Measurements from ENCODE around the gene CARD14. TPM values are rescaled to one million over a fixed set of nuclear protein-coding genes. Genes with fewer than 3 reads are reported as not detected.

Gene CARD14
- total RNA-seq, 1 donor from 2014 or later = 1.7 TPM

GRCh38 chr17:80220736-80221215 is 50.9 kb downstream of the CARD14 start:
- Mint-ChIP-seq H3K27me3 (ENCODE audit: low read depth) (no peaks in the 10 kb centered on the region), H3K4me1 (peaks cover 25% of the 10 kb centered on the region), H3K36me3 (ENCODE audit: low read depth) (peaks cover 6% of the 10 kb centered on the region), H3K9me3 (no peaks in the 10 kb centered on the region), H3K27ac (ENCODE audit: unreplicated experiment) (no peak overlapping the region), H3K4me3 (peak overlapping the region; percentile 89)
- TF ChIP-seq, protein P1, sequence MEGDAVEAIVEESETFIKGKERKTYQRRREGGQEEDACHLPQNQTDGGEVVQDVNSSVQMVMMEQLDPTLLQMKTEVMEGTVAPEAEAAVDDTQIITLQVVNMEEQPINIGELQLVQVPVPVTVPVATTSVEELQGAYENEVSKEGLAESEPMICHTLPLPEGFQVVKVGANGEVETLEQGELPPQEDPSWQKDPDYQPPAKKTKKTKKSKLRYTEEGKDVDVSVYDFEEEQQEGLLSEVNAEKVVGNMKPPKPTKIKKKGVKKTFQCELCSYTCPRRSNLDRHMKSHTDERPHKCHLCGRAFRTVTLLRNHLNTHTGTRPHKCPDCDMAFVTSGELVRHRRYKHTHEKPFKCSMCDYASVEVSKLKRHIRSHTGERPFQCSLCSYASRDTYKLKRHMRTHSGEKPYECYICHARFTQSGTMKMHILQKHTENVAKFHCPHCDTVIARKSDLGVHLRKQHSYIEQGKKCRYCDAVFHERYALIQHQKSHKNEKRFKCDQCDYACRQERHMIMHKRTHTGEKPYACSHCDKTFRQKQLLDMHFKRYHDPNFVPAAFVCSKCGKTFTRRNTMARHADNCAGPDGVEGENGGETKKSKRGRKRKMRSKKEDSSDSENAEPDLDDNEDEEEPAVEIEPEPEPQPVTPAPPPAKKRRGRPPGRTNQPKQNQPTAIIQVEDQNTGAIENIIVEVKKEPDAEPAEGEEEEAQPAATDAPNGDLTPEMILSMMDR (conservative IDR thresholded peaks at IDR 0.05) = no peak
- no peak for DNase-seq (ENCODE audit: low read depth, low spot score)

DNA sequence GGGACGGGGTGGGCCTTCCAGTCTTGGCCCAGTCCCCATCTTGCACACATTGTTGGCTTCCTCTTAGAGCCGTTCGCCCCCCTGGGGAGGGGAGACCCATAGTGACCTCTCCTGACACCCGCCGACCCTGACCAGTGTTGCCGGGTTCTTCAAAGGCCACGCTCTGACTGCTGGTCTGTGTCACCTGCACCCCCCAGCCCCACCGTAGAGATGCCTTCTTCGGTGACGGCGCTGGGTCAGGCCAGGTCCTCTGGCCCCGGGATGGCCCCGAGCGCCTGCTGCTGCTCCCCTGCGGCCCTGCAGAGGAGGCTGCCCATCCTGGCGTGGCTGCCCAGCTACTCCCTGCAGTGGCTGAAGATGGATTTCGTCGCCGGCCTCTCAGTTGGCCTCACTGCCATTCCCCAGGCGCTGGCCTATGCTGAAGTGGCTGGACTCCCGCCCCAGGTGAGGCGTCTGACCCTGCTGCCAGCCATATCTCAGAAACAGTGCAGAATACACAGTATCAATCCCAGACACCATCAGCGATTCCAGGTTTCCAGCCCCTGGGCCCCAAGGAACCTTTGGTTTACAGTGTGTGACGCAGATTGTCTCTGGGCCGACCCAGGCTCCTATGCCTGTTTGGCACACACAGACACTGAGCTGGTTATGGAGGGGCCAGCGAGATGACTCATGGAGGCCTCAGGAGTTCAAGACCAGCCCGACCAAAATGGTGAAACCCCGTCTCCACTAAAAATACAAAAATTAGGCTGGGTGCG is 51.7 kb downstream of the CARD14 start:
- Mint-ChIP-seq H3K4me3 (peak overlapping the region; percentile 89), H3K27me3 (ENCODE audit: low read depth) (no peaks in the 10 kb centered on the region), H3K36me3 (ENCODE audit: low read depth) (peaks cover 6% of the 10 kb centered on the region), H3K9me3 (no peaks in the 10 kb centered on the region), H3K27ac (ENCODE audit: unreplicated experiment) (no peak overlapping the region), H3K4me1 (peaks cover 25% of the 10 kb centered on the region)
- no peak for DNase-seq (ENCODE audit: low read depth, low spot score)
- TF ChIP-seq, protein P1 (conservative IDR thresholded peaks at IDR 0.05) = no peak

- no peak overlapping the region for H3K27ac Mint-ChIP-seq (ENCODE audit: unreplicated experiment)
- no peak for DNase-seq (ENCODE audit: low read depth, low spot score)
- H3K27me3 Mint-ChIP-seq (ENCODE audit: low read depth) = no peaks in the 10 kb centered on the region
- H3K4me3 Mint-ChIP-seq = peak overlapping the region; percentile 75
- H3K36me3 Mint-ChIP-seq (ENCODE audit: low read depth) = peaks cover 7% of the 10 kb centered on the region
- H3K9me3 Mint-ChIP-seq = no peaks in the 10 kb centered on the region
- TF ChIP-seq, protein P1 (conservative IDR thresholded peaks at IDR 0.05) = no peak
- H3K4me1 Mint-ChIP-seq = peaks cover 27% of the 10 kb centered on the region
These were observed 52.7 kb downstream of the CARD14 start for GRCh38 chr17:80222376-80223141.

DNA sequence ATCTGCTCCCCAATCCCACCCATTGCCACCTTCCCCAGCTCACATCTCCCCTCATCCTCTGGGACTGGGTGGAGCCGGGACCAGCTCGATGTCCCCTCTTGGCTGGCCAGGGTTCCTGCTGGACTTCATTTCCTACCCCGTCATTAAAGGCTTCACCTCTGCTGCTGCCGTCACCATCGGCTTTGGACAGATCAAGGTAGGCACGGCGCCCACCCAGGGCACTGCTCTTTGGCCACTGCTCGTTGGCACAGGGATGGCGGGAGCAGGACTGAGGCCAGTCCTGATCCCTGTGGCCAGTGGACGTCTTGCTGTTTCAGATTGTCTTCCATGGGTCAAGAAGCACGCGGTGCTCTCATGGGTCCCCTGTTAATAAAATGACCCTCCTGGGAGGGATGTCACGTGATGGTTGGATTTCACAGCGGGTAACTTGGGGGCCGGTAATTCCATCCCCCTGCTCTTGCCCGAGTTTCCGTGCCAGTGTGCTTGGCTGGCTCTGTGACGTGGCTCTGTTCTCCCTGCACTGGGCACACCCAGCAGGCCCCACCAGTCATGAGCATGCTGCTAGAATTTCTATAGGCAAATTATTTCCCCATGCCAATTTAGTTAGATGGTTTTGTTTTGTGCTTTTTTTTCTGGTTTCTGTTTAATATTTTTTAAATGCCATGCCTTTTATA is 53.4 kb downstream of the CARD14 start:
- DNase-seq (ENCODE audit: low read depth, low spot score) = no peak
- H3K36me3 Mint-ChIP-seq (ENCODE audit: low read depth) = peaks cover 6% of the 10 kb centered on the region
- no peak overlapping the region for H3K27ac Mint-ChIP-seq (ENCODE audit: unreplicated experiment)
- H3K27me3 Mint-ChIP-seq (ENCODE audit: low read depth) = no peaks in the 10 kb centered on the region
- TF ChIP-seq, protein P1 (conservative IDR thresholded peaks at IDR 0.05) = no peak
- no peaks in the 10 kb centered on the region for H3K9me3 Mint-ChIP-seq
- peaks cover 26% of the 10 kb centered on the region for H3K4me1 Mint-ChIP-seq
- H3K4me3 Mint-ChIP-seq = peak overlapping the region; percentile 75

DNA sequence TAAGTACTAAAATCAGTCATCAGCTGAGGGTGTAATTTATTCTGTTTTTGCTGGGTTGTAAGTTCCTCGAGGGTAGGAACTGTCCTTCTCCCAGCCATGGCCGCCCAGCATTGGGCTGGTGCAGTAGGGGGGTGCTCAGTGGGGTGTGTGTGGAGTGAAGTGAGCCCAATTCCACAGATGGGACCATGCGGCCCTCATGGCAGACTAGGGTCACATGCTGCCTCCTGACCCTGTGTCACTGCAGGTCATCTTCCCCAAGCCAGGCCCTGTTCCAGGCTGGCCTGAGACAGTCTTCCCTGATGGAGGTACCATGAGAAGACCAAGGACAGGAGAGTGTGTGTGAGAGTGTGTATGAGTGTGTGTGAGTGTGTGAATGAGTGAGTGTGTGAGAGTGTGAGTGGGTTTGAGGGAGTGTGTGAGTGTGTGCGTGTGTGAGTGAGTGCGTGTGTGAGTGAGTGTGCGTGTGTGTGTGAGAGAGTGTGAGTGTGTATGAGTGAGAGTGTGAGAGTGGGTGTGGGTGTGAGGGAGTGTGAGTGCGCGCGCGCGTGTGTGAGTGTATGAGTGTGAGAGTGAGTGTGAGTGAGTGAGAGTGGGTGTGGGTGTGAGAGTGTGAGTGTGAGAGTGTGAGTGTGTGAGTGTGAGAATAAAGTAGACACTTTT is 54.1 kb downstream of the CARD14 start:
- Mint-ChIP-seq H3K36me3 (ENCODE audit: low read depth) (peaks cover 6% of the 10 kb centered on the region), H3K27me3 (ENCODE audit: low read depth) (no peaks in the 10 kb centered on the region), H3K4me3 (no peak overlapping the region), H3K9me3 (no peaks in the 10 kb centered on the region), H3K27ac (ENCODE audit: unreplicated experiment) (no peak overlapping the region), H3K4me1 (peaks cover 26% of the 10 kb centered on the region)
- DNase-seq (ENCODE audit: low read depth, low spot score) = no peak
- TF ChIP-seq, protein P1 (conservative IDR thresholded peaks at IDR 0.05) = no peak
